IPS DF 4.7 (cell line): ENCODE data around the gene NAA10.

Experiments
- DNase-seq: peaks from one replicate; pipeline ENCODE4 v3.0.0-alpha.2; 2013; ENCODE audit warnings: low spot score; ENCODE audit errors: extremely low read depth

The NAA10 gene

GRCh38 chrX:153948847-153949805, 14.3 kb upstream of the NAA10 start:
- no peak for DNase-seq

DNA sequence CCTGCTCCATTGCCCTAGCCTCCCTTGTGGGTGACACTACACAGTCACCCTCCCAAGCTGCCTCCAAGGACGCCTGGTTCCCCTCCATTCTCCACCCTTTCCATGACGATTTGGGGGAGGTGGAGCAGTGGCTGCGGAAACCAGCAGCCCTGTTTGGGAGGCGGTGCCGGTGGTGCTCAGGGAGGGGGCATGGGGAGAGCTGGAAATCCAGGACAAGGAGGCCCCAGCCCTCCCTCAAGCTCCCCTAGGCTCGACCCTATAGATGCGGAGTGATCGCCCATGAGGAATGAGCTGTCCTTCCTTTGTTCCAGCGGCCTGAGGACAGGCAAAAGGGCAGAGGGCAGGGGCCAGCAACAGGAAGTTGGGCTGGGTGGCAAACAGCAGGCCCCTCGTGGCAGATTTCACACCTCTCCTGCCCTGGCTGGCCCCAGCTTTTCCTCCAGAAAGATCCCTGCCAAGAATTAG, 13.2 kb upstream of the NAA10 start:
- DNase-seq = no peak

- no peak for DNase-seq
These were observed 12.4 kb upstream of the NAA10 start for GRCh38 chrX:153947009-153947769.

- no peak for DNase-seq
These were observed 11.4 kb upstream of the NAA10 start for GRCh38 chrX:153945956-153946943.

DNA sequence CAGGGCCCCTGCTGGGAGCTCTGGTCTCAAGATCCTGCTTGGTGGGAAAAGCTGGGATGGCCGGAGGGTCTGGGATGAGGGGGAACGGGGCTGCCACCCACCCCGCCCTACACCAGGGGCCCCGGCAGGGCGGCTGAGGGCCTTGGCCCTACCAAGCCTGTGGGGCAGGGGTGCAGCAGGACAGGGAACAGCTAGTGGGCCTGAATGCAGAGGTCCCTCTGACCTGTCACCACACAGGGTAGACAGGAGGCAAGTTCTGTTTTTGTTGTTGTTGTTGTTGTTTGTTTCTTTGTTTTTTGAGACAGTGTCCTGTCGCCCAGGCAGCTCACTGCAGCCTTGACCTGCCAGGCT, 9.9 kb upstream of the NAA10 start:
- no peak for DNase-seq

DNA sequence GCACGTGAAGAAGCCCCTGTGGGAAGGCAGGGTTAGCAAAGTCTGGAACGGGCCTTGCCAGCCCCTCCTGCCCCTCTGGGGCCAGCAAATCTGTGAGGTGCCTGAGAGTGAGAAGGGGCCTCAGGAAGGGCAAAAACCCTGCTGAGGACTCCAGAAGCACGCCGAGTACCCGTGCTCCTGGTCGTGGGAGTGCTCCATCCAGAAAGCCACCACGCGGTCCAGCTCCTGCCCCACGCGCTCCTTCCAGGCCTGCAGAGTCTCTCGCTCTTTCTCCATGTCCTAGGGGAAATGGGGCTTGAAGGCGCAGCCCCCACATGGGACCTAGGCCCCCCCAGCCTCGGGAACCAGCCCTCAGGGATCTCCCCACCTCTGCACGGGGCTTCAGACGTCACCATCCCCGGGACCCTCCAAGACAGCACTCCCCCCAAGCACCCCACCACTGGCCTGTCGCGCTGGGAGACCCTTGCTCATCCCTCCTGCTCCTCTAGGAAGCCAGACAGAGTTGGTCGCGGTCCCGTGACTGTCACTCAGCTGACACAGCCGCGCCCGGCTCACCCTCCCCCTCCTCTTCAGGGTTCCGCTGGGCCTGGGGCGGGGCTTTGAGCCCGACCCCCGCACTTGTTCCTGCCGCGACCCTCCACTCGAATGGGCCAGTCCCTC, 9.4 kb upstream of the NAA10 start, which contains the start of gene RENBP:
Gene RENBP (minus strand): TSS at position 504 of the 660 bp plus-strand sequence. CDS start 33 bp downstream, at position 471.
- no peak for DNase-seq

DNA sequence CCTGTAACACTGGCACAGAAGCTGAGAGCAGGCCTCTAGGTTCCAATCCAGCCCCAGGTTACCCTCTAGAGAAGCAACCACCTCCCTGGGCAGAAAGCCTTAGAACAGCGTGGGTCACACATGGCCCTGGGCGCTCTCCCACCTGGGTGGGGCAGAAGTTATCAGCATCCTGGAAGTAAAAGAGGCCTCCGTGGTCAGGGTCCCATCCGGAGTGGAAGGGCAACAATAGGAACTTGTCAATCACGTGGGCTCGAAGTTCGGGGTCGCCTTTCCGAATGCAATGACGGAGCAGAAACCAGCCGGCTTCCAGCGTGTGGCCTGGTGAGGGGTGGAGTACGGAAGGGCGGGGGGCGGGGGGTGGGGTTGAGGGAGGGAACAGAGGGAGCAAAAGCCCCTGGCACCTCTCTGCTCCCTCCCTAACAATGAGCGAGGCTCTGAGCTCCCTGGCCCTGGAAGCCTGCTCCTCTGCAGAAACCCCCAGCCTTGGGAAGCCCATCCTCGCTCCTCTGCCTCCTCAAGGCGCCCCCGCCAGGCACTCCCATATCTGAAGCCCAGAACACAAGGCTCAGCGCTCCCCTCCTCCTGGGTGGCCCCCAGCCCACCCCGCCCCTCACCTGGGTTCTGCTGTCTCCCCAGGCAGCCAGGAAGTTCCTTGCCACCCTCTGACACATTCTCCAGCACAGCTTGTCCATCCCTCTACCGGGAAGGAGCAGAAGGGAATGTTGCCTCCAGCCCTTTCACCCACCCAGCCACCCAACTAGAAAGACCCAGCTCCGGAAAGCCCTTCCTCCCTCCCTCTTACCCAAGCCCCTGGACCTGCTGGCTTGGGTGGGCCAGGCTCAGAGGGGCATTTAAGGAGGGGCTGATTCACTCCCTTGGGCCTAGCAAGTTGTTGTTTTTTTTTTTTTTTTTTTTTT, 6.8 kb upstream of the NAA10 start:
- no peak for DNase-seq

DNA sequence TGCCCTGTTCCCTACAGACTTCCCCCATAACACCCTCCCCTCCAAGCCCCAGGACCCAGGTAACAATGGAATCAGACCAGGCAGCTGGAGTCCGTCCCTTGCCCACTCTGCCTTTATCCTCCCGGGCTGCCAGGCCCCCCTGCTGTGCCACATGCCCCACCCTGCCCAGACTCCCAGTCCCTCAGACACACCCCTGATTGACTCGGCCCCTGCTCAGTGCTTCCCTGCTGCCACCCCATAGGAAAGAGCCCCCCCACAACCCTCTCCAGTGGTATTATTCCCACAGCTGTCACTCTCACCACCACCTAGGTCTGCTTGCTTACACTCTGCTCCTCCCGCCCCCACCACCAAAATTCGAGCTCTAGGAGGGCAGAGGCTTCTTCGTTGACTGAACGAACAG, 4.7 kb upstream of the NAA10 start:
- DNase-seq = no peak

- DNase-seq = no peak
These were observed 3.5 kb upstream of the NAA10 start for GRCh38 chrX:153938226-153938786.

DNA sequence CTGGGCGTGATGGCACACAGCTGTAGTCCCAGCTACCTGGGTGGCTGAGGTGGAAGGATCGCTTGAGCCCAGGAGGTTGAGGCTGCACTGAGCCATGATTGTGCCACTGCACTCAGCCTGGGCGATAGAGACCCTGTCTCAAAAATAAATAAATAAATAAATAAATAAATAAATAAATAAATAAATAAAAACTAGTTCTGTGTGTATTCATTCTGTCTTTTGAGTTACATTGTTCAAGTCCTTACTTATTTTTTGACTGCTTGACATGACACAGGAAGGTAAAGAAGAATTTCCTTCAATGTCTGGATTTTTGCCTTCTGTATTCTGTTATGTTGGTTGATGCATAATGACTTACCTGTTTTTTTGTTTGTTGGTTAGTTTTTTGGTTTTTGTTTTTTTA, 2.2 kb upstream of the NAA10 start:
- no peak for DNase-seq

GRCh38 chrX:153935326-153935851, 552 bp upstream of the NAA10 start:
- DNase-seq = no peak

GRCh38 chrX:153934148-153934761, 582 bp downstream of the NAA10 start:
- DNase-seq = no peak

GRCh38 chrX:153933748-153934147, 1.1 kb downstream of the NAA10 start:
- DNase-seq = no peak

- no peak for DNase-seq
These were observed 2.5 kb downstream of the NAA10 start for GRCh38 chrX:153932220-153932915.

GRCh38 chrX:153931748-153932147, 3.1 kb downstream of the NAA10 start:
- no peak for DNase-seq

DNA sequence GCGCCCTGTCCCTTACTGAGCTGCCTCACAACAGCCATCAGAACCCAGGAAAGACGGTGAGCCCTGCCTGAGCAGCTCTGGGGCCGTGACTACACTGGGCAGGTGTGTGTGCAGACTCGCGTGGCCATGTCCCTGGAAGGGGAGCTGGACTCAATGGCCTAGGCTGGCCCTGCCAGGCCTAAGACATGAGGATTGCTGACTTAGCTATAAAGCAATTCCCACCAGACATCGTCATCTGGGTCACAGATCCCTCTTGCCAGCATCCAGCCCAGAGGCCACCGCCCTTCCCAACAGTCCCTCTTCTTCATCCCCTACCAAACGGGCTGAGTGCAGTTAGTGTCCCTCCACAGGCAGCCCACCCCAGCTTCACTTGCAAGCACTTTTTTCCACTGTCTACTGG, 3.7 kb downstream of the NAA10 start:
- DNase-seq = no peak

- DNase-seq = no peak
These were observed 4.6 kb downstream of the NAA10 start for GRCh38 chrX:153930011-153930910.
